GDM1 (cell line): ENCODE data around the gene EXOC3.

ENCODE experiments used
- DNase-seq: peaks from one replicate; lab custom pipeline; 2025; lab: John Stamatoyannopoulos, UW

The EXOC3 gene

DNA sequence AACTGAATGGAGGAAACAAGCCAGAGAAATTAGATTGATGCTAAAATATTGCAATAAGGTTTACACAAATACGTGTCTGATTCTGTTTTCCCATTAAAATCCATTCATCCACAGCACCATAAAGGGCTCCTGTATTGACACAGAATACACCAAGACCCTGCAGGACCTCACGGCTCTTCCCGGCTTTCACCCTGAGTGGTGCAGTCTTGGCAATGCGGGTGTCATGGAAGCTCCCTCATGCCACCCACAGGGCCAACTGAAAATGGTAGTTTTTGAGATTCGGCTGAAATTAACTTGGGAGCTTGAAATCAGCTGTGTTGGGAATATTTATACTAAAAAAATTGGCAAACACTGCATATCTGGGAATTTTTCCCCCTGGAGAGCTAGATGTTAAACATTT, 17.3 kb upstream of the EXOC3 start:
- DNase-seq, result no peak

DNA sequence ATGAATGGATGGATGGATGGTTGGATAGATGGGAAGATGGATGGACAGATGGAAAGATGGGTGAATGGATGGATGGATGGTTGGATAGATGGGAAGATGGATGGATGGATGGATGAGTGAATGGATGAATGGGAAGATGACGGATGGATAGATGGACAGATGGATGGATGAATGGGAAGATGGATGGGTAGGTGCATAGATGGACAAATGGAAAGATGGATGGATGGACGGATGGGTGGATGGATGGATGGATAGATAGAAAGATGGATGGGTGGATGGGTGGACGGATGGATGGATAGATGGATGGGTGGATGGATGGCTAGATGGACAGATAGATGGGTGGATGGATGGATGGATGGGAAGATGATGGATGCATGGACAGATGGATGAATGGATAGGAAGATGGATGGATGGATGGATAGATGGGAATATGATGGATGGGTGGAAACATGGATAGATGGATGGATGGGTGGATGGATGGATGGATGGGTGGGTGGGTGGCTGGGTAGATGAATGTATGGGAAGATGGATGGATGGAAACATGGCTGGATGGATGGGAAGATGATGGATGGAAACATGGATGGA, 16.5 kb upstream of the EXOC3 start:
- no peak for DNase-seq

DNA sequence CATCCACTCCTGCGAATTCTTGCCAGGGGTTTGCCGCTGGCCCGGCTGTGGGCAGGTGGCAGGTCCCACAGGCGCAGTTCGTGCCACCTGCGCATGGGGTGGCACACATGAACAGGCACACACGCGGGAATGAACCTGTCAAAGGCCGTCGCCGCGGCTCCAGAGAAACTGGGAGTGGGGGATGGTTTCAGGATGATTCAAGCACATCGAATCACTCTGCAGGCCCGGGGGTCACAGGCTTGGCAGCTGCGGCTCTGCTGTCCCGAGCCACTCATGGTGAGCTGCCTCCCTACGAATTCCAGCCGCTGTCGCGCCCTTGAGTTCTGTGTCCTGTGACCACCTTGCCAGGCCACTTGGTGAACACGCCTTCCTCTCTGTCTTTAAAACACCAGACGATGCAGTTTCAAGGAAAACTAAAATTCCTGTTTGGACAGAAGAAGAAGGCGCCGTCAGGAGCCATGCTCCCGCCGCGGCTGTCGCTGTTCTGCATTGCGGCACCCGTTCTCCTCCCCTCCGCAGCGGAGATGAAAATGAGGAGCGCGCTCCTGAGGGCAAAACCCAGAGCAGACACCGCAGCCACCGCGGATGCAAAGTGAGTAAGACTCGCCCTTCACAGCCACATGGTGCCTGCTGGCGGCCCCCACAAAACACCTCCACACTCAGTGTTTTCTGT, 15.4 kb upstream of the EXOC3 start:
- no peak for DNase-seq

DNA sequence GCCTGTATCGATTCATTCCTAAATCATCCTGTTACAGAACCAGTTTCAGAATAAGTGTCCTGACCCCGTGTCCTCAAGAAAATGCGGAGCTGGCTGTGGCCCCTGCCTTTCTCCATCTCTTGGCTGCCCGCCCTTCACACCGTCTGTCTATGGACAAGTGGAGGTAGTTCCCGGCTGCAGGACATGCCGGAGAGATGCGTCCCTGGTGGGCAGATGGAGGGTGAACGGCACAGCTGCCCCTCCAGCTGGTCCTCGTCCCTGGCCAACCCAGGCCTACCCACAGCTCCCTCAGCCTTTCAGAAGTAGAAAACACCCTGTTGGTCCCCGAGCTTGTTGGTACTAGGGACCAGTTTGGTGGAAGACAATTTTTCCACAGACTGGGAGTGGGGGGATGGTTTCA, 14.8 kb upstream of the EXOC3 start:
- DNase-seq, result no peak

DNA sequence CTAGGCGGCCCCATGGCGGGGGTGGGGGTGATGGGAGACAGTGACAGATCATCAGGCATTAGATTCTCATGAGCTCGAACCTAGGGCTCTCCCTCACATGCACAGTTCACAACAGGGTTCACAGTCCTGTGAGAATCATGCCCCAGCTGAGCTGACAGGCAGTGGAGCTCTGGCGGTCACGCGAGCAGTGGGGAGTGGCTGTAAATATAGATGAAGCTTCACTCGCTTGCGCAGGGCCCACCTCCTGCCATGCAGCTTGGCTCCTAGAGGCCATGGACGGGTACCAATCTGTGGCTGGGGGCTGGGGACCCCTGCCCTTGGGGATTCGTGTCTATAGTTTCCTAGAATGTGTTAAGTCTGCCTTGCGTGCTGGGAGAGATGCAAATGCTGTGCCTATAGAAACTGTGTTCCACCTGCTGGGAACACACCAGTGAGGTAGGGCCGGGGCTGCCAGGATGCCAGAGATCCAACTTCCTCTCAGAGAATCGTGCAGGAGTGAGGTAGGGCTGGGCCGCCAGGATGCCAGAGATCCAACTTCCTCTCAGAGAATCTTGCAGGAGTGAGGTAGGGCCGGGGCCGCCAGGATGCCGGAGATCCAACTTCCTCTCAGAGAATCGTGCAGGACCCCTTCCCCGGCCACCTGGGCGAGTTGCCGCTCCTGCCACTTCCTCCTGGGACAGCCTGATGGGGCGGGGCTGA, 14.1 kb upstream of the EXOC3 start:
- DNase-seq, result no peak

DNA sequence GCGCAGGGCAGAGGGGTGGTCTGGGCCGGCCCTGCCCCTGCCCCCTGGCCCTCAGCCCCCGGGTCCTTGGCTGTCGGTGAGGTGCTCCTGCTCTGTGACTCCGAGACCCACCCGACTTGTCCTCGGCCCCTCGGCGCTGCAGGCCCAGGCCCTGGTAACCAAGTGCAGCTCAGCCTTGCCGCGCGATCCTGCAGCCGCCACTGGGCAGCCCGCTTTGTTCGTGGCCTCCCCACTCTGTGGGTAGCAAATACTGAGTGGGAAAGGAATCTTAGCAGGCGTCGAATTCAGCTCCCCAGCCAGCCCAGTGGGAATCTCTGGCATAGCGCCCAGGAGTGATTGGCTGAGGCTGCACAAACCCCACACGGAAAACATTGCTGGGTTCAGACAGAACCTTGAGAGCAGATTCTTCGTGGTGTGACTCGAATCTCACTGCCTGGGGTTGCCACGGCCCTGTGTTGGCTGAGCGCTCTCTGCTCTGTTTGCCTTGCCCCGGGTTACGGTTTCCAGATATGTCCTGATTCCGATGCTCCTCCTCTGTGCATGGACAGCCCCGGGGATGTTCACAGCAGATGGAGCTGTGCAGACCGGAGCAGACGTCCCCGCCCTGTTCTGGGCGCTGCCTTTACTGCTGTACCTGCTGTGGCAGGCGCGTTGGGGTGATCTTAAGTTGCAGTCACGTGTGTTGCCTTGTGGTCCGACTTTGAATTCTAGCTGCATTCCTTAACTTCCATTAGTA, 13.4 kb upstream of the EXOC3 start:
- DNase-seq, result no peak

DNA sequence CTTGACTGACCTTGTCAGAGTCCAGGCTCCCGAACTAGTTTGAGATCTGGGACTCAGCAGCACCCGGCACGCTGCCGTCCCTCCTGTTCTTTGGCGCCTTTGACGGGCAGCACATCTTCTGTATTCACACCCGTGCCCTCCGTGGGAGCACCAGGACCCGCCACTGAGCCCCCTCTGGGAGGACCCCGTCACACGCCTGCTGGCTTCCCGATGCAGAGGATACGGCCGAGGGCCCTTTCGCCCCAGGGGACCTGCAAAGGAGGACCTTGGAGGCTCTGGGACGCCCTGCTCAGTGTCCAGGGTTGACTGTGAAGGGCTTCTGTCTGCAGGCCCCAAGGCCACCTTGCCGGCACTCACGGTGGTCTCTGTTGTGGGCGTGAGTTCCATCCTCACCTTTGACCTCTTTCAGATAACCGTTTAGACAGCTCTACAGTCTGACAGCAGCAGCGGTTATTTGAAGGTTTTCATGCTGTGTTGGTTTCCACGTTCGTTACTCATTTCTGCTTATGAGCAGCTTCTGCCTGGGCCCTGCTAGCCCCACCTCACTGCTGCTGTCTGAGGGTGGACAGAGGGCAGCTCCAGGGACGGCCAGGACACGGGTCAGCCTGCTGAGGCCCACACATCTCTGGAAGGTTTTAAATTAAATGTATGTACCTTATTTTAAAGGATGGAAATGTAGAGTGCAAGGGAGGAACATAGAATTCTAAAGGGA, 12.6 kb upstream of the EXOC3 start:
- no peak for DNase-seq

DNA sequence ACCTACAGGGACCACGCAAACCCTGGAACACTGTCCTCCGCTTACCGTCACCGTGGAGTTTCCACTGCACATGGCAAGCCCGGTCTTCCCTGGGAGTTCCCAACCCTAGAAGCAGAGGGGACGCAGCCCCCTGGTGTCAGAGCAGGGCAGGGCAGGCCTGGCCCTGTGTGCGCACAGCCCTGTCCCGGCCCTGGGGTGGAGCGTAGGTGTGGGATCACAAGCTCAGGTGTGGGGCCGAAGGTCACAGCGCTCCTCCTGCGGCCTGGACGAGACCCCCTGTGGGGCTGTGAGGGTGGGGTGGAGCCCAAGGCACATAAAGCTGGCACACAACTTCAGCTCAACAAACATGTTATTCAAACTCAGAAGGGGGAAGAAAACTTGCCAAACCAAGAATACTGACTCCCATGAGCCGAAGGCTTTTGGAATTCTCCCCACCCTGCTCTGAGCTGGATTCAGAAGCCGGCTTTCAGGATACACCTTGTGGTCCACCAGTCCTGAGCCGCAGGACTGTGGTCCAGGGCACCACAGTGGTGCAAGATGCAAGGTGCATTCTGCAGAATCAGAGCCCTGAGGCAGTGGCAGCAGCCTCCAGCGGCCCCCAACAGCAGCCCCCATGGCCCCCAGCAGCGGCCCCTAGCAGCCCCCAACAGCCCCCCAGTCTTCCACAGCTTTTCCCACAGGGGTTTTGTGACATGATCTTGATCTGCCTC, 11.8 kb upstream of the EXOC3 start:
- DNase-seq, result no peak

DNA sequence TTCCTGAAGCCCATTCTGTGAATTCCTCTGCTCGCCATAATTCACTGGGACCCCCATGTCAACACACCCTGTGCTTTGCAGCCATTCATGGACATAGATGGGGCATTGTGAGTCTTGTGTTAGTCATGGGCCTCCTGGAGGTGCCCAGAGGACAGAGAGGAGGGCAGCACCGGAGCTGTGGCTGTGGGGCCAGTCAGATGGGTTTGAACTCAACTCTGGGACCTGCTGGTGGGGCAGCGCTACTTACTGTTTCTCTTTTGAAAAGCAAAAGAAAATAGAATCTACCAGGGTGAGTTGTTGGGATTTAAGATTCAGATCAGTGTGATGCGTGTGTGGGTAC, 11.3 kb upstream of the EXOC3 start:
- no peak for DNase-seq

DNA sequence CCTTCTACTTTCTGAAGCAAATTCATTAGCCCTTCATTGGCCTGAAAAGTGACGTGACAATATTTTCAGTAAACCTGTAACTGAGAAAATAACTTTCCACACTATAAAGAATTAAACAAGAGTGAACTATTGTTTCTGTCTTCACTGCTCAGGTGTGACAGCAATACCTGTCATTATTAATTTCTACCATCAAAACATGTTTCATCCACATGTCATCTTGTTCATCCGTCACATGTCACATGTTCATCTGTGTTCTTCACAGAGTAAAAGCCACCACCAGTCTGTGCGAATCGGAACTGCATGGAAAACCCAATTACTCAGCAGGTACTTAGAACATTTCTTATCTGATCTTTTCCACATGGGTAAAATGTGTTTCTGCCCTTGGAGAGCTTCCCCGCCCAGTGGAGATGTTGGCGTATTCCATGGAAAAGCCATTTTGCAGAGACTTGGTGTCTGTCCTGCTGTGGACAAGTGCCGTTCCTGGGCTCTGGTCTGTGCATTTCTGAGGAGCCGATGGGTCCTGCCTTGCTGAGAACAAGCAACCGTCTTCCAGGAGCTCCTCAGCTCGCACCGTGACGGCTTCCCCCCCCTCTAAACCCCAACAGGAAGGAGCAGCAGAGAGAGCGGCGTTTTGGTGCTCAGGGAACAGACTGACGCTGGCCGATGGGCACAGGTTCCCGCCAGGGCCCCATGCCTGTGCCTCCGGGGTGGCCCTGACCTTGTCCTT, 10.6 kb upstream of the EXOC3 start:
- no peak for DNase-seq

DNA sequence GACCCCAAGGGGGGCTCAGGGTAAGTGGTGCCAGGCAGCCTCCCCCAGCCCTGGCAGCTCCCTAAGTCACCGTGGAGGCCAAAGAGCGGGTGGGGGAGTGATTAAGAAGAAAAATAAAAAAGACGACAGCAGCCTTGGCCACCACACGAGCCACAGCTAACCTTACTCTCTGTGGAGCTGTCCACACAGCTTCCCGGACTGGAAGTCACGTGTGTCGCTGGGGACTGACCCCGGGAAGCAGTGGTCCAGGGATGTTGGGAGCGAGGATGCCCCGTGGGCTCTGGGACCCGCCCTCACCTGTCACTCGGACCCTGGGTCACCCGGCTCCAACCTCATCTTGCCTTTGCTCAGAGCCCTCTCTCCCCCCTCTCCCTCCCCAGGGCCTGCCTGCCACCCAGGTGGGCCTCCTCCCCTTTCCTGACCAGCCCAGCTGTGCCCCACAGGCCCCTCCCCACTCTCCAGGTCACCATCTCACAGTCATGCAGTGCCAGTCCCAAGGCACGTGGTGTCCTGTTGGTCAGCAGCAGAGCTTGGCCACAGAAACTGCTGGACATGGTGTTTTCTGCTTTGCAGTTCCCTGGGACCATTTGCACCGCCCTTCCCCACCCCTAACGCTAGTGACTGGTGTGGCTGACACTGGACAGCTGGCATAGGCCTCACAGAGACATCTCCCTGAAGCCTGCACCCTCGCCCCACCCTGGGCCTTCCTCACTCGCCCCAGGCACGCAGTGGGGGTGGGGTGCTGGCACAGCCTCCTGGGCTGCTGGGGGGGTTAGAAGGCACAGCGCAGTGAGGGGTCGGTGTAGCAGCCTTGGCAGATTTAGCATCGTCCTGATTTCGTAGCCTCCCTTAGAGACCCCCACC, 9.8 kb upstream of the EXOC3 start:
- no peak for DNase-seq

DNA sequence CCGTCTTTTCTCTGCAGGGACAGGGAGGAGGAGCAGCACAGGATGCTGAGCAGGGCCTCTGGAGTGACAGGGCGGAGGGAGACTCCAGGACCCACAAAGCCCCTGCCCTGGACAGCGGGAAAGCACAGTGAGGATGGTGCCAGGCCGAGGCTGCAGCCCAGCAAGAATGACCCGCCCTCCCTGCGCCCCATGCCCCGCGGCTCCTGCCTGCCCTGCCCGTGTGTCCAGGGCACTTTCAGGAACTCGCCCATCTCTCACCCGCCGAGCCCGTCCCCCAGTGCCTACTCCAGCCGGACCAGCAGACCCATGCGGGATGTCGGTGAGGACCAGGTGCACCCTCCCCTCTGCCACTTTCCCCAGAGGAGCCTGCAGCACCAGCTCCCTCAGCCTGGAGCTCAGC, 9.1 kb upstream of the EXOC3 start:
- DNase-seq, result no peak

DNA sequence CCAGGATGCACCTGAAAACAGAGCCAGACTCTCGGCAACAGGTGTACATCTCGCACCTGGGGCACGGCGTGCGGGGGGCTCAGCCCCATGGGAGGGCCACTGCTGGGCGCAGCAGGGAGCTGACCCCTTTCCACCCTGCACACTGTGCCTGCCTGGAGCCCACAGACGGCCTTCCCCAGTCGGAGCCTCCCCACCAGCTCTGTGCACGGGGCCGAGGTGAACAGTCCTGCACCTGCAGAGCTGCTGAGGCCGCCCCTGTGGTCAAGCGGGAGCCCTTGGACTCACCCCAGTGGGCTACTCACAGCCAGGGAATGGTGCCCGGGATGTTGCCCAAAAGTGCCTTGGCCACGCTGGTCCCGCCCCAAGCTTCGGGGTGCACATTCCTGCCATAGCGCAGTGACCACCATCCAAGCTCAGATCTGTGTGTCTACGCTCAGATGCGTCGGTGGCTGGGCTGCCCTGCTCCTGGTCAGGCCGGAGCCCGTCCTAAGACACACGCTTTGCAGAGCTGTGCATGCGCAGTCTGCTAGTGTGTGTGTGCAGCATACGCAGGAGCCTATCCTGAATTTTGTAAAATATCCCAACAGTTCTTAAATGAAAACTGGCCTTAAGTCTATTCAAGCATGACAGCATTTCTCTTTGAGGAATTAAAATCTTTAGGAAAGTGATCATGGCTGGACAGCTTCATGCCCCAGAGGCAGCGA, 8.4 kb upstream of the EXOC3 start:
- no peak for DNase-seq

DNA sequence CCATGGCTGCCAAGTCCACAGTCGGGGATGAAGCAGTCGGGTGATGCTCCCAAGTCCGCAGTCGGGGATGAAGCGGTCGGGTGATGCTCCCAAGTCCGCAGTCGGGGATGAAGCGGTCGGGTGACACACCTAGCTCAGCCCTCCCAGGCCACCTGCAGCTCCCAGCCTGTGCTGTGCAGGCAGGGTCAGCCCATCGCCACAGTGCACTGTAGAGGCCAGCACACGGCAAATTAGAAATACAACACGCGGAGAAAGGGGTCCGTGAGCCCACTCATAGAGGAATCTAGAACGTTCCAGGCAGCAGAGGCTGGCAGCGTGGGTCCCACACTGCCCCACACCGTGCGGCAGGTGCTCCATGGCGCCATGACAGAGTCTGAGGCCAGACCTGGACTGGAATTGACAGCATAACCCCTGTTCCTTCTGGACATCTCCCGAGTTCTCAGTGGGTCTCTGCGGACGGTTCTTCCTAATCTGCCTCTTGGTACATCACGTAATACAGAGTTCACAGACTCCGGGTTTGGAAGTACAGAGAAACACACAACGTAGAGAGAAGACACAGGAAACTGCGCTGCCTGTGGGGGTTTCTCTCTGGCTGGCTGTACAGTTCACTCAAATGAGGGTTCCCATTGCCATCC, 7.7 kb upstream of the EXOC3 start:
- no peak for DNase-seq

DNA sequence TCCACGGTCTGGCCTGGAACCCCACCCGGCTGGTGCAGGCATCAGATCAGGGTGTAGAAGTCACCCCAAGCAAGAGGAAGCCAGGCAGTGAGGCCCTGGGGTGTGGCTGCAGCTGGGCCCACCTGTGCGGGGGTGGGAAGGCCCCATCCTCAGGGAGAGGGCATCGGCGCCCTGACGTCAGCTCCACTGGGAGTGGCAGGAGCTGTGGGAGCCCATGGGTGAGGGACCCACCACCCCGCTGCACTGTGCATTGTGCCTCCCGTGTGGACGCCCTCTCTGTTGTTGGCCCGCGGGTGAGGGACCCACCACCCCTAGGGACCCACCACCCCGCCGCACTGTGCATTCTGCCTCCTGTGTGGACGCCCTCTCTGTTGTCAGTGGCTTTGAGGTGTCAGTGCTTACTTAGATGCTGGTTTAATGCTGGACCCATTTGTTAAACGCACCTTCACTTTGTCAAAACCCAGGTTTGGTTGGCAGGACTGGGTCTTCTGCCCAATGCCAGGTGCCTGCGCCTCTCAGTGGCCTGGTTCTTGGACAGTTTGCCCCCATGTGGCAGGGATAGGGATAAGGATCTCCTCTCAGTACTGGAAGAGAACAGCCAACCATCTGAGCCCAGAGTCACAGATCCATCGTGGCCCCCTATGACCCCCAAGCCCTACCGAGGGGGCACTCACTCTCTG, 6.9 kb upstream of the EXOC3 start:
- DNase-seq, result no peak

DNA sequence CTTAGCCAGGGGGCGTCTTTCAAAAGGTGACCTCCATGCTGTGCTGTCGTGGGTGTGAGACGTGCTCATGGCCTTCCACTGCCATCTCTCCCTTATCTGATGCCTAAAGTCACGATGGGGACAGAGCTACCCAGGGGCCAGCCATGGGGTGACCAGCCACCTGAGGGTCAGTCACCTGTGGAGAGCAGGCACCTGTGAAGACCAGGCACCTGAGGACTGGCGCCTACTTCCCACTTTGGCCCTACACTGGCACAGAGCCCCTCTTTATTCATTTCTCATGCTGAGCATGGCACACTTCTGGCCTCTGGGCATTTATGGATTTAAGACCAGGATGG, 6.4 kb upstream of the EXOC3 start:
- DNase-seq, result no peak

DNA sequence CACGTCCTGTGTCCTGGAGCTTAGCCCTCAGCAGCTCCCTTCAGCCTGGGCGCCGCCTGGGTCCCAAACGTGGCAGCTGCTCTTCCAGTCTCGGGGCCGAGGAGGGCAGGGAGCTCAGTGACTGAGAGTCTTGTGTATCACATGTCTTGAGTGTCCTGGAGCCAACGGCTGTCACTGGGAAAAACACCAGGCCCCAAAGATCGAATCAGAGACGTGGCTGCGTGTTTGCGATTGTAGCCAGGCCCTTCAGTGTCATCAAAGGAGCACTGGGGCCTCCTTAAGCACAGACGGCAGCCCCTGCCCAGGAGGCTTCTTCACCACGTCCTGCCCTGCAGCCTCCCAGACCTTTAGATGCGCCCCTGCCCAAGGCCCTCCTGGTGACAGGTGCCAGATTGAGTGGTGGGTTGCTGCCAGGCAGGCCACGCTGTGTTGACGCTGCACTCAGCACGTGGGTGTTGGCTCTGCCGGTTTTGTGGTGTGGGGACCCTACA, 5.7 kb upstream of the EXOC3 start:
- no peak for DNase-seq

DNA sequence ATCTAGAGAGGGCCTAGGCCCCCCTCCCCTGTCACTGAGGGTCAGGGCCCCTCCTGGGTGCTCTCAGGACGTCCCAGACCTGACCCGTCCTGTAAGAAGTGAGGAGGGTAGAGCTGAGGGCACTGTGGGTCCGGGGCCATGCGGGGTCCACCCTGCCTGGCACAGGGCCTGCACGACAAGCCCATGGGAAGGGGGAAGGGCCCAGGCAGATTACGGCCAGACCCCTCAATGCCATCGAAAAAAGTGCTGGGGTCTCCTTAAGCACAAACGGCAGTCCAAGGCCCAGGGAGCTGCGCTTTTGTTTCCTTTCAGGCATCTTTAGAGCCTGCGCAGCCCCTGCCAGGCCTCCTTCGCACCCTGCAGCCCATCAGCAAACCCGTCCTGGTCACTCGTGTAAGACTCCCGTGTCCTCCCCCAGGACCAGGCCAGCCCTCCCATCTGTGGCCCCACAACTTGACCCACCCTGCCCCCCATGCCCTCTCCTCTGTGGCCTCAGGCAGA, 4.4 kb upstream of the EXOC3 start:
- DNase-seq, result no peak
